Endothelial cell of umbilical vein (primary cell): ENCODE results near the gene ABCA6. TPM values are rescaled to one million over a fixed set of nuclear protein-coding genes. Genes with fewer than 3 reads are reported as not detected.

ENCODE experiments used
- BruUV-seq: library from RNA; stranded (reverse); fragments of 400-500 nt; replicated peaks from 2 replicates; lab custom pipeline; 2021; lab: Mats Ljungman, UMichigan
- CTCF ChIA-PET: fragments of 300-600, 350-600 bp; sonication (Branson Sonifier 250); formaldehyde crosslinking; loops from one replicate; lab custom pipeline; 2021; ENCODE audit warnings: antibody characterized with exemption, inconsistent platforms; lab: Charles Lee
- POLR2A ChIA-PET: fragments of 300-600, 350-600 bp; sonication (Branson Sonifier 250); formaldehyde crosslinking; loops from one replicate; lab custom pipeline; 2021; ENCODE audit warnings: antibody characterized with exemption, inconsistent platforms; lab: Charles Lee
- DNase-seq: peaks from one replicate; pipeline ENCODE4 v3.0.0-alpha.2; 2011; ENCODE audit warnings: low read depth, low spot score
- FAIRE-seq: peaks from 2 replicates; lab custom pipeline; 2011; peaks lifted over from hg19 to GRCh38; lab: Jason Lieb, UNC
- H2AFZ ChIP-seq: 2 replicates; pipeline ENCODE4 v1.6.0; 2012; ENCODE audit warnings: low read depth, low read length, control low read depth, inconsistent platforms
- H3K27ac ChIP-seq: 2 replicates; pipeline ENCODE4 v1.5.1; 2011; ENCODE audit warnings: low read depth, mild to moderate bottlenecking, control low read depth, low read length, moderate library complexity; ENCODE audit not compliant: insufficient read depth
- H3K27me3 ChIP-seq, 2 experiments: 2 replicates each; pipeline versions ENCODE4 v1.6.0 to v1.6.1; 2011; ENCODE audit warnings: low read length in 2 of 2, mixed read lengths in 1 of 2; ENCODE audit not compliant: control insufficient read depth in 2 of 2, insufficient read depth in 2 of 2
- H3K36me3 ChIP-seq, 2 experiments: 2 replicates in 1 of 2; 3 replicates in 1 of 2; pipeline ENCODE4 v1.5.1; 2011; ENCODE audit warnings: low read length in 2 of 2, mild to moderate bottlenecking in 1 of 2, moderate library complexity in 1 of 2; ENCODE audit not compliant: control insufficient read depth in 2 of 2, insufficient read depth in 2 of 2; ENCODE audit errors: extremely low read depth in 1 of 2
- H3K4me1 ChIP-seq: 3 replicates; pipeline ENCODE4 v1.5.1; 2011; ENCODE audit warnings: mild to moderate bottlenecking, low read length; ENCODE audit not compliant: control insufficient read depth, insufficient read depth; ENCODE audit errors: extremely low read depth
- H3K4me2 ChIP-seq: 2 replicates; pipeline ENCODE4 v1.6.1; 2011; ENCODE audit warnings: low read length, control low read depth, mixed read lengths; ENCODE audit not compliant: insufficient read depth
- H3K4me3 ChIP-seq, 3 experiments: fragments of 200-600 bp in 1 of 3; sonication (generic), shearing (Covaris generic) in 1 of 3; replicated peaks in 1 of 3; 2 replicates each; pipeline ENCODE4 v1.5.1; 2011 to 2016; ENCODE audit warnings: control low read depth in 3 of 3, low read length in 3 of 3, mild to moderate bottlenecking in 2 of 3, inconsistent platforms in 1 of 3, low read depth in 1 of 3, moderate library complexity in 1 of 3; ENCODE audit not compliant: insufficient read depth in 1 of 3
- H3K79me2 ChIP-seq: 2 replicates; pipeline ENCODE4 v1.6.0; 2012; ENCODE audit warnings: low read length, inconsistent platforms; ENCODE audit not compliant: control insufficient read depth, insufficient read depth
- H3K9ac ChIP-seq: replicated peaks from 2 replicates; pipeline ENCODE3; 2011; ENCODE audit warnings: low read length, control low read depth; ENCODE audit not compliant: insufficient read depth; ENCODE audit errors: extremely low read depth
- H3K9me1 ChIP-seq: replicated peaks from 3 replicates; pipeline ENCODE4 v1.6.0; 2011; ENCODE audit warnings: mild to moderate bottlenecking, low read length; ENCODE audit not compliant: control insufficient read depth, insufficient read depth; ENCODE audit errors: extremely low read depth
- H3K9me3 ChIP-seq: replicated peaks from 2 replicates; pipeline ENCODE4 v1.5.1; 2012; ENCODE audit warnings: low read length, inconsistent platforms; ENCODE audit not compliant: control insufficient read depth, insufficient read depth
- H4K20me1 ChIP-seq: replicated peaks from 2 replicates; pipeline ENCODE3; 2011; ENCODE audit warnings: mild to moderate bottlenecking, low read length; ENCODE audit not compliant: control insufficient read depth, insufficient read depth; ENCODE audit errors: extremely low read depth
- CTCF ChIP-seq, 2 donors: IDR thresholded peaks; 1 replicate in 1 of 2; 2 replicates in 1 of 2; pipeline ENCODE4 v1.5.1; 2011; ENCODE audit warnings: low read length in 2 of 2, mild to moderate bottlenecking in 2 of 2, moderate library complexity in 2 of 2, control low read depth in 1 of 2, inconsistent platforms in 1 of 2, low read depth in 1 of 2; ENCODE audit not compliant: insufficient read depth in 1 of 2; ENCODE audit errors: extremely low read depth in 1 of 2
- EZH2 ChIP-seq: IDR thresholded peaks from 2 replicates; pipeline ENCODE4 v1.6.1; 2012; ENCODE audit warnings: borderline replicate concordance, low read depth, mild to moderate bottlenecking, moderate library complexity, low read length, inconsistent platforms; ENCODE audit not compliant: severe bottlenecking
- FOS ChIP-seq: IDR thresholded peaks from 2 replicates; pipeline ENCODE4 v1.6.1; 2011; ENCODE audit warnings: mild to moderate bottlenecking, low read length, moderate library complexity, borderline replicate concordance; ENCODE audit not compliant: insufficient read depth
- GATA2 ChIP-seq: IDR thresholded peaks from 2 replicates; pipeline ENCODE4 v1.7.0; 2011; ENCODE audit warnings: low read depth, mild to moderate bottlenecking, moderate library complexity, mixed read lengths, low read length; ENCODE audit not compliant: insufficient read length, insufficient read depth
- JUN ChIP-seq: IDR thresholded peaks from 2 replicates; pipeline ENCODE4 v1.6.1; 2011; ENCODE audit warnings: borderline replicate concordance, low read depth; ENCODE audit not compliant: insufficient read length, insufficient read depth
- MAX ChIP-seq: IDR thresholded peaks from 2 replicates; pipeline ENCODE4 v1.6.1; 2011; ENCODE audit not compliant: insufficient read depth, insufficient read length
- MYC ChIP-seq: IDR thresholded peaks from one replicate; pipeline ENCODE4 v1.6.1; 2011; ENCODE audit warnings: mild to moderate bottlenecking, low read depth, low read length
- POLR2A ChIP-seq: IDR thresholded peaks from 2 replicates; pipeline ENCODE4 v1.6.1; 2012; ENCODE audit warnings: low read depth, mild to moderate bottlenecking, control low read depth, low read length
- POLR2AphosphoS5 ChIP-seq: IDR thresholded peaks from 2 replicates; pipeline ENCODE4 v1.6.1; 2012; ENCODE audit warnings: low read depth, mild to moderate bottlenecking, control low read depth, low read length, moderate library complexity; ENCODE audit not compliant: insufficient read depth
- dilution Hi-C: fragments of 300-500 bp; cut with MboI; formaldehyde crosslinking; loops from one replicate; pipeline ENCODE4 v1.15.0; 2019; ENCODE audit warnings: low sequenced_read_pairs; ENCODE audit not compliant: extremely low pct_ligation_motif_present
- intact Hi-C: fragments of 100-400 bp; cut with micrococcal nuclease; formaldehyde crosslinking; loops from one replicate; pipeline ENCODE4 v1.10.0; 2022
- polyA plus RNA-seq, 4 experiments: library from polyadenylated mRNA; depleted of rRNA in 3 of 4; stranded (reverse) in 3 of 4; unstranded in 1 of 4; fragments of >200 nt; gene quantifications; 2 replicates each; pipeline versions ENCODE4 v1.2.1 to v1.2.3, GENCODE V29; 2011 to 2012; ENCODE audit warnings: missing spikeins in 1 of 4
- total RNA-seq: library from RNA; stranded (reverse); gene quantifications from 2 replicates; pipeline ENCODE4 v1.2.3, GENCODE V29; 2021

Gene ABCA6
- total and polyA plus RNA-seq, 2 donors (not counting 3 experiments of a cell fraction or from before 2014, with no cell fraction given), result 11.3 to 30.5 TPM

GRCh38 chr17:69046121-69046807 is 95.4 kb downstream of the ABCA6 start:
- dilution Hi-C loops, result no loop called here
- H3K36me3 ChIP-seq, result peaks cover 0 to 3% of the 10 kb centered on the region in 2 experiments
- BruUV-seq, result no TSS peak
- CTCF ChIA-PET, result no interaction called here
- no peaks in the 10 kb centered on the region for H3K9me3 ChIP-seq
- intact Hi-C loops, result loop anchor here (5.0 kb wide), 1 partner anchor 131 kb away; no protein-coding TSS in a partner anchor
- peaks cover 35% of the 10 kb centered on the region for H3K4me1 ChIP-seq
- H4K20me1 ChIP-seq, result no peaks in the 10 kb centered on the region
- H2AFZ ChIP-seq, result peak overlapping the region; percentile 13
- peak overlapping the region; percentile 47 for H3K27ac ChIP-seq
- DNase-seq (peak; percentile 17), FAIRE-seq (no peak)
- POLR2A ChIA-PET, result no interaction called here
- H3K27me3 ChIP-seq, result no peaks in the 10 kb centered on the region
- no peak overlapping the region for H3K9ac ChIP-seq
- H3K4me2 ChIP-seq, result no peak overlapping the region
- no peak for TF ChIP-seq GATA2
- no peak for TF ChIP-seq MAX
- TF ChIP-seq POLR2AphosphoS5, result no peak
- no peak for TF ChIP-seq EZH2
- no peak for TF ChIP-seq POLR2A
- TF ChIP-seq JUN, result no peak
- no peak for TF ChIP-seq MYC
- TF ChIP-seq CTCF (IDR thresholded peaks at IDR 0.05; ENCODE audit: extremely low read depth in 1 of 2, insufficient read depth in 1 of 2, low read depth in 1 of 2, low read length in 2 of 2), result no peak
- TF ChIP-seq FOS, result no peak
- no peaks in the 10 kb centered on the region for H3K79me2 ChIP-seq
- H3K4me3 ChIP-seq, result no peak overlapping the region
- no peaks in the 10 kb centered on the region for H3K9me1 ChIP-seq
